NCI-H146 treated with DMSO at 0.1 percent for 48 hours (cell line): ENCODE measurements around the gene STX8.

Experiments used
- DNase-seq: peaks from one replicate; lab custom pipeline; 2025; ENCODE audit not compliant: unreplicated experiment; lab: John Stamatoyannopoulos, UW

Gene STX8

DNA sequence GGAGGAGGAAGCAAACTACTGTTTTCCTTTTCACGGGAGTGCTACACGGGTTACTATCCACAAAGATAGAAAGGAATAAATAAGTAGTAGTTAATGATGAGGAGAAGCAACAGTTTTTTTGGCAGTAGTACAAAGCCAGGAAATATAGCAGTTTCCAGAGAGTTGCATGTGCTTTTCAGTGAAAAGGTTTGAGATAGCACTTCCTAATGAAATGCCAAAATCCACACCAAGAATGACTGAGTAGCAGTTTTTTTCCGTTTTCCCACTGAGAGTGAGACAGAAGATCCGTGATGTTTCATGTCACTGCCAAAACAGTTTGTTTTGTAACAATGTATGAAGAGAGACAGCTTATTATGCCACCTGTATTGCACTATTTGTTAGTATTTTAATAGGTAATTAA, 129.1 kb downstream of the STX8 start:
- DNase-seq, result no peak

DNA sequence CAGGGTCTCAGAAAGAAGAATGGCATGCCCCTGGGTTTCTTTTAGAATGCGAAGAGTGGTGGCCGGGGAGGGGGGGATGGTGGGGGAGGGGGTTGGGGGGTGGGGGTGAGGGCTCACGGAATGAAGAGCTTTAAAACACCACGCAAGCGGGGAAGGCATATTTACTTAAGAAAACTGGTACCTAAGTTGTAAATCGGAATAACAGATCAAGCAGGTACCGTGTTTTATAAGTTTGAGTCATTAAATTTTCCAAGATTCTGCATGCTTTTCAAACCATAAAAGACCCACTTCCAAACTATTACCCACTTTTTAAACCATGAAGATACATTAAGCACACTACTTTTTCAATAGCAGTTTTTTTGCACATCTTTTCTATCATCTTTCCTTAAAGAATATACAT, 130.2 kb downstream of the STX8 start:
- no peak for DNase-seq

DNA sequence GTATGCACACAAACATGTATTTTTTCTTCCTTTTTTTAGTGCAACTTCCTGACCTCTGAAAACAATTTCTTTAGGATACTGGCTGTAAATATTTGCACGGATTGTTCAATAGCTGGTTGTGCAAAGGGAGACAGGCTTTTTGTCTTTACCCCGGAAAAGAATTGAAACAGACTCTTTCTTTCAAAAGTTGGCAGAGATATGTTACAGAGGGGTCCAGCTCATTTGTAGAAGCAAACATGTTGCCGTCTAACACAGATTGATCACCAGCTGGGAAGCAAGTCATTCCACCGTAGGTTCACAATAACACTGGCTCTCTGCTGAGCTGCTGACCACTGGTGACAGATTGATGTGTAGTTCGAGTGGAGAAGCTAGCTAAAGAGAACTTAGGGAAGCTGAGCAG, 130.9 kb downstream of the STX8 start:
- no peak for DNase-seq

DNA sequence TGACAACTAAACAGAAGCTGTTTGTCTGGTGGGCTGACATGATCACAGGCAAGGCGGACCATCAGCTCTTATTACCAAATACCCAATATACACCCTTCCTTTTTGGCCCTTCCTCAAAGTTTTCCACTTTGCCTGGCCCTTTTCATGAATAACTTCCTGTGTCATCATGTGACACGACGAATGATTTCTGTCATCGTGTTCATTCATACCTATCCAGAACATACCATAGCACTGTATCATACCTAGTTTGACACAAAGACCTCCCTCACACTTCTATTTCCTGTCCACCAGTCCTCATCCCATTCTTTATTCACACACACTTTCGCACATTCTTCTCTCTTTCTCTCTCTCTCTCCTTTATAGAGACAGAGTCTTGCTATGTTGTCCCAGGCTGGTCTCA, 131.8 kb downstream of the STX8 start:
- DNase-seq, result no peak

DNA sequence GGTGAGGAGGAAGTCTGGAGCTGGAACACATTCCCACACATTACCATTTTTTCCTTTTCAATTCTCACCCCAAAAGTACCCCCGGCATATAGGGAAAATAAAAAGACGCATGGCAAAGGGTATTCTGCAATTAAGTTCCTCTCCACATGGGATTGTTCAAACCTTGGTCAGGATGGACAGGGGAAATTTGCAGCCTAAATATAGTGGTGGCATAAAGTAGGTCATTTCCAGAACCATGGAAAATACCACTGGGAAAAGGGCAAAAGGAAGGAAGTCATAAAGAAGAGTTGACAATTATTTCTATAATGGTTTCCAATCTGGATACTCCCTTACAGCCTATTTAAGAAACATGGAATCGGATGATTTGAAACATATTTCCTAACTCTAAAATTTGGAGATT, 135.8 kb downstream of the STX8 start:
- DNase-seq, result no peak

DNA sequence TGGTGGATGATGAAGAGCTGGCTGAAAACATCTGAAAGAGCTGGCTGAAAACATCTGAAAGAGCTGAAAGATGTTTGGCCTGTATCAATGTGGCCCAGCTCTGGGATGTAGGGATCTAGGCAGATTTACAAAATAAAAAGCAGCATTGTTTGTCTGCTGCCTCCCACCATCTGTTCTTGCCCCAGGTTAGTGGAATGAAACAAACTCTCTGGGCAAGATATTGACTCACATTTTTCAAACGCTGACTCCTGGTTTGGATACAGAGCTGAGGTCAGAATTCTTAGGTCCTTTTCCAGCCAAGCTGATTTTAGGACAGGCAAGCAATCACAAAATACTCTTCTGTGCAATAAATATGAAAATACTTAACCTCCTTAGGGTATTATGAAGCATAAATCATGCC, 139.0 kb downstream of the STX8 start:
- no peak for DNase-seq

DNA sequence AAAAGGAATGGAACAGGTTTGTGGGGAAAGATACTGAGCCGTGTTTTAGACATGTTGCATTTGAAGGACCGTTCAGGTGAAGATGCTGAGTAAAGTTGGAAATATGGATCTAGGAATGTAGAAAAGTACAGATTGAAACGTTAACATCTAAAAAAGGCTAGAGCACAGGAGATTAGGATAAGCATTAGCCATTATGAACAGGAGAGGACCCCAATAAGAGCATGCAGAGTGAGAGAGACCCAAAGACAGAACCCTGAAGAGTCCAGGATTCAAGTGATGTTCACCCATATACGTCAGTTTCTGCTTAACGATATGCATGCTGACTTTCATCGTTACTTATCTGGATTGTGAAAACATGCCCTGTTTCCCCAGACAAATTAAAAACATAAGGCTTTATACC, 140.5 kb downstream of the STX8 start:
- no peak for DNase-seq

DNA sequence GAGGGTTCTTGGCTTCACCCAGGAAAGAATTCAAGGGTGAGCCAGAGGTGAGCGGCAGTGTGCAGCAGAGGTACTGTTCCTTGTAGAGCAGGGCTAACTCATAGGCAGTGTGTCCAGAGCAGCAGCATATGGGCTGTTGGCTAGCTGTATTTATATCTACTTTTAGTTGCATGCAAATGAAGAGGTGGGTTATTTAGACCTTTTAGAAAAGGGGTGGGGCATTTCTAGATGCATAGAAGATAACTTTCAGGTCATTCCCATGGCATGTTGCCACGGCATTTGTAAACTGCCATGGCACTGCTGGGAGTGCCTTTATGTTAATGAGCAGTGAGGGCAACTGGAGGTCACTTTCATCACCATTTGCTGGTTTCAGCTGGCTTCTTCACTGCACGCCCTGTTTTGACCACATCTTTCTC, 141.0 kb downstream of the STX8 start:
- no peak for DNase-seq

DNA sequence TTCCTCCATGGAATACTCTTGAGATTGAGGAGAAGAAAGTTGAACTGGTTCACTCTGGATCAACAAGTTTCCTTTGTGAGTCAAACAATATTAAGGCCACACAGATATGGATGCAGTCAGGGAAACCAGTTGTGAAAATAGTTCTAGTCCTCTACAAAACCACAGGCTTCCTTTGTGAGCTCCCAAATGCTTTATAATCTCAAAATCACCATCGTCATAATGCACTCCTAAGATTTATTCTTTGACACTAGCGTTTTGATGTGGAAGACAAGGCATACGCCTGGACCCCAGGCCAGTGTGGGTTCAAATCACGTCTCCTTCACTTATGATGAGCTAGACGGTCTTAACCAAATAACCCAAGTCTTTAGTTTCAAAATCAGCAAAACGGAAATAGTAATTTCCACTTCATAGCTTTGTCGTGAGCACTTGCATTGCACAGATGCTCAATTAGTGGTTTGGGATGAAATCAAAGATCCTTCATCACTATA, 142.6 kb downstream of the STX8 start:
- no peak for DNase-seq

DNA sequence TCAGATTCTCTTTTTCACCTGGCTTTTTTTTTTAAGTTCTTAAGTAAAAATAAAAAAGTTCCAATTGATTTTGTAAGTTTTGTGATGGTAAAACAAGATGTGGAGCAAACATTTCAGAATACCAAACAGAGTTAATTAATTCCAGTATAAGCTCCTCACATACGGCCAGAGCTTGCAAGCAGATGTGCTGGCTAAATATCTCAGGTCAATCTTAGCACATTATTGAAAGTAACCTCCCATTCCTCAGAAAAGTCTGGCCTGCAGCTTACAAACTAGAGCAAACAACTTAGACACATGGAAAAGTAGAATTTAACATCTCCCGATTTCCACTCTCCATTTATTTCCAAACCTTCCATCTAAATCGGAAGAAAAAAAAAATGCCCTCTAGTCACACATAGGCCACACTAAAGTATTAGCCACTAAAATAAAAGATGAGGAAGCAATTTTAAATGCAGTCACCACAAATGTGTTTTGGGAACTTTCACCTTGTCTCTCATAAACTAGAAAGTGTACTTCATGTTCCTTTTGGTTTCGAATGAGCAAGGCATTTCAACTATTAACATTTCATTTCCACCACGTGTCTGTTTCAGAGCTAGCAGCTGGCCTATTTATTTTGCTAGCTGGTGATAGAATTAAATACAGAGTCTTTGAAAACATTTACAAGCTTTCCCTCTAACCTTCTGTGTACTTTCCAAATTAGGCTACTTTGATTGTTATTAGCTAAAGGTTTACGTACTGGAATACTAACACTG, 143.3 kb downstream of the STX8 start:
- DNase-seq, result no peak

DNA sequence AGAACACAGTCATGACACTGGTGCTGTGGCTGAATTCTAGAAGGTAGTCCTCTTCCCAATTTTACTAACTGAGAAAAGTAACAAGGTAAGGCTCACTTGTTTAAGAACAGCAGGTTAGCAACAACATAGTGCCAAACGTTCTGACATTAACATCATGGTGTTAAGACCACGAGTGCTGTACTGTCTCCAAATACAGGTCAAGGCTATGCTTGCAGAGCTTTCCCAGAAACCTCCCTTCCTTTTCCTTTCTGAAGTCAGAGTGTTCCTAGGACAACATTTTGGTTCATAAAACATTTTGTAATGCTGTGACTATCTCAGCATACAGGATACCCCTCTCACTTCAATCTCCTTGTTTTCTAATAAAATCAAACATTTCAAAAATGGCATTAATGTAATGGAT, 144.0 kb downstream of the STX8 start:
- no peak for DNase-seq

DNA sequence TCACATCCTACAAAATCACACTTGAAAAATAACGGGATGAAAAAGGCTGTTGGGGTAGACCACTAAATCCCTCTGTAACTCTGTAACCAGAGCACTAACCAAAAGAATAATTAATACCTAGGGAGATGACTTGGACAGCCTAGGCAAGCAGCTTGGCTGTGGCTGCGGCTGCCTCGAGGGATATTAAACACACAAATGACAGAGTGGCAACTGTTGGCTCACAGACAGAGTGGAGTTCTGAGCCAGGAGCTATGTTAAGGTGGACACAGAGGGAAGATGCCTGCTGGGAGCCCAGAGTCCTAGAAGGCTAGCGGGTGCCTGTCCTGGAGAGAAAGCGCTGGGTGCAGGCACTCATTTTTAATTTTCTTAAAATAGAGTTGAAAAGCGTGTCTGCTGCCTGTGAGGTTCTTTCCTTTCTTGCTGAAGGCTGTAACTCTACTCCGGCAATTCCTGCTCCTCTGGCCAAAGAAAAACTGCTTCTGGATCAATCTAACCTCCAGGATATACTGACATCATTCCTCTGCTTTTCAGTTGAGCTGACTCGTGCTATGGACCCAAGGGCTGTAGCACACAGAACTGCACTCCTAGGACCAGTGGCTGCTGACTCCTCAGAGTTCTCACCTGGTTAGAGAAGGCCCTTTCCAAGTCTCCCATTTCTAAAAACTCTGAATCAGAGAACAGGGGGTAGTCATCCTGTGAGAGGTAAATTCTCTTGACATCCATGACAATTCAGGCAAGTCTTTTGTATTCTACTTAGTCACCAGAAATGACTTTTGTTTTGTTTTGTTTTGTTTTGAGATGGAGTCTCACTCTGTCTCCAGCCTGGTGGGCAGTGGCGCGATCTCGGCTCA, 147.9 kb downstream of the STX8 start:
- no peak for DNase-seq

DNA sequence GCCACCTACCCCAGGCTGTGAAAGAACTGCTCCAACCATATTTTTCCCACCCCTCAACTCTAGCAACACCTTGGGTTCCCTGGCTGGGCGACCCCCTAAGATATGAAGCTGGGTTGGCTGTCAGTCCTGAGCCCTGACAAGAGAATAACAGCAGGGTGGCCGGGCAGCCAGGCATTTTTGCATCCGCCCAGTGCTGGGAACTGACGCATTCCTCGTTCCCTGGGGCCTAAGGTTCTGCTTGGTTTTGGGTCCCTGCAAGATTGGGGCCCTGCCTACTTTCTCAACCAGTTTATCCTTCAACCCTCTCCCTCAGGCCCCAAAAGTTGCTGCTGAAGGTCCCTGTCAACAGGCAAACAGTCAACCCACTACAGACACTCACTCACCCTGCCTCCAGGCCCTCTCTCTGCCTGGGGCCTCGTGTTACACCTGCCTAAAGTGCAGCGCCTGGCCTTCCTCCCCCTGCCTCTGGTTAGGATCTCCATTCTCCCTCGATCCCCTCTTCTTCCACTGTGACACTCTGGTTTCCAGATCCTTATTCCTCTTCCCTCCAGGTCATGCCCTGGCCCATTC, 151.5 kb downstream of the STX8 start:
- no peak for DNase-seq

DNA sequence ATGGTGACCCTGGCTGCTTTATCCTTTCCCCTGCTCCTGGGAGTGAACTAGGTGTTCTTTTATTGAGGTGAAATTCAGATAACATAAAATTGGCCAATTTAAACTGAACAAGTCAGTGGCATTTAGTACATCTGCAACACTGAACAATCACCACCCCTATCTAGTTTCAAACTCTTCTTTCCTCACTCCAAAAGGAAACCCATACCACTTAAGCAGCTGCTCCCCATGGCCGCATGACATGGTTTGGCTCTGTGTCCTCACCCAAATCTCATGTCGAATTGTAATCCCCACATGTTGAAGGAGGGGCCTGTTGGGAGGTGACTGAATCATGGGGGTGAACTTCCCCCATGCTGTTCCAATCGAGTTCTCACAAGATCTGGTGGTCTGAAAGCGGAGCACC, 154.1 kb downstream of the STX8 start:
- DNase-seq, result no peak

DNA sequence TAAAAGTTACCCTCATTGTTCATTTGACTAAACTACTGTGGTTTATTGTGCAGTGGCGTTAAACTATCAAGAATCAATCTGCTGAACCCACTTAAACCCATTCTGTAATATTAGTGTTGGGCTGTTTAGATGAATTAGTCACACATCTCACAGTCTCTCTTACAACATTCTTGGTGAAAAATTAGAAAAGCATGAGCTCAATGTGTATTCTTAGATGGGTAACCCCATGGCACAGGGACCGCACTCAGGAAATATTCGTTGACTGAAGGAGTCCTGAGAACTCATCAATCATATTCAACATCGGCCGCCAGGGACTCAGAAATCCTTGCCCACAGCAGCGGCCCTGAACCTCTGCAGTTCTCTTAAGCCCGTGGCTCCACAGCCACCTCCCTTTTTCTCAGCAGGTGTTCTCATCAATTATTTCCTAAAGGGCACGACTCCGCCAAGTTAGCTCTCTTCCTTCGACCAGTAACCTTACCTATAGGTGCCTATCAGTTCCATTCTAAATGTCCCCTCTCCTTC, 155.6 kb downstream of the STX8 start:
- no peak for DNase-seq

DNA sequence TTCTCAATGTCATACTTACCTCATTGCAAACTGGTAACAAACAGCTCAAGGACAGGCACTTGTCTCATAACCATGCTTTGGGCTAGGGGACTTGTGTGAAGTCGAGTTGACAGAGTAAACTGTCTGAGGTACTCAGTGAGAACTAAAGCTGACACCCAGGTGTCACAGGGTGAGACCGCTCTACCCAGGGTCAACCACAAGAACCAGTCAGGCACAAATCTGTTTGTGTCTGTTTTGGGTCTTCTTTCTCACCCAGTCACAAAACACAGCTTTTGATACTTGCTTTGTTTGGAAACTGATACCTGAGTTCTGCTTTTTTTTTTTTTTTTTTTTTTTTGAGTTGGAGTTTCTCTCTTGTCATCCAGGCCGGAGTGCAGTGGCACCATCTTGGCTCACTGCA, 161.1 kb downstream of the STX8 start:
- DNase-seq, result no peak

DNA sequence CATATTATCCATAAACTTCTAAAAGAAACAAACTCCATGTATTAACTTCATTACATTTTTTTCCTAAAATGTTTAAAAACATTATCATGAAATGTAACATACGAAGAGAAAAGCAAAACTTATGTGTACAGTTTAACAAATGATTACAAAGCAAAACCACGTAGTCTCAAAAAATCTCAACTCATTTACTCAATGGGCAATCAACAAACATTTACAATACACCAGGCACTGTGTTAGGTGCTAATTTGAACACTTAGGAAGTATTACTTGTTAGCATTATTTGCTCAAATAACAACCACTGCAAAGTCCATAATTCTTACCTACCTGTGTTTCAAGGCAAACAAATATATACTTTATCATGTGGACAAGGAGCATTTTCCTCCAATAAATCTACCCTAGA, 164.9 kb downstream of the STX8 start:
- DNase-seq, result no peak

DNA sequence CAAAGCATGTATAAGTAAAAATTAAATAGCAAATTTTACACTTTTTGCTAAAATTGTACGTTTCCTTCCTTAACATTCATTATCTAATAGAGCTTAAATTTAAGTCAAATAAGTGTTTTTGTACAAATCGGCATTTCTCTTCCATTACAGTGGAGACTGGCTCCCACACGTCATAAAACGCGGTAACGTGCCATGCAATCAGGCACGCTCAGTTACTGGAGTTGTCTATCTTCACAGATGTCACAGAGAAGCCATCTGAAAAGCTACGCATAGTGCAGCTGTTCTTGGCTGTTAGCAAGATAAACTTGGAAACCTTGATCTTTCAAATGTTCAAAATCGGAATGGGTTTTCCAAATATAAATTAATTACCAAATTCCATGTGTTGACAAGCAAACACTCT, 165.3 kb downstream of the STX8 start:
- DNase-seq, result no peak

DNA sequence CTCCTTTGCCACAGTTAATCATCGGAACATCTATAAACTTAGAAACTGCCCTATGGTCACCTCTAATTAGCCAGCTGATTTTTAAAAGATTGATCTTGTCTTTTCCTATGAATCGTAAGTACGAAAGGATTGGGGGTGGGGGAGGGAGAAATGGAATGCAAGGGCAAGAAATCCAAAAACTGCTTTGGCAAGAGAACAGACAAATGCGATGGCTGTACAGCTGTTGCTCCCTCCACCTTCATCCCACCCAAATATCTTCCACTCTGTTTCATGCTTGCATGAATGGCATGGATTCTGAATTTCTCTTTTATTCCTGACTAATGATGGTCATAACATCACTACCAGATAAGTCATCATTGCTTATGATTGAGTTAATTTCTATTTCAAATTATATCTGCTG, 165.7 kb downstream of the STX8 start:
- no peak for DNase-seq

DNA sequence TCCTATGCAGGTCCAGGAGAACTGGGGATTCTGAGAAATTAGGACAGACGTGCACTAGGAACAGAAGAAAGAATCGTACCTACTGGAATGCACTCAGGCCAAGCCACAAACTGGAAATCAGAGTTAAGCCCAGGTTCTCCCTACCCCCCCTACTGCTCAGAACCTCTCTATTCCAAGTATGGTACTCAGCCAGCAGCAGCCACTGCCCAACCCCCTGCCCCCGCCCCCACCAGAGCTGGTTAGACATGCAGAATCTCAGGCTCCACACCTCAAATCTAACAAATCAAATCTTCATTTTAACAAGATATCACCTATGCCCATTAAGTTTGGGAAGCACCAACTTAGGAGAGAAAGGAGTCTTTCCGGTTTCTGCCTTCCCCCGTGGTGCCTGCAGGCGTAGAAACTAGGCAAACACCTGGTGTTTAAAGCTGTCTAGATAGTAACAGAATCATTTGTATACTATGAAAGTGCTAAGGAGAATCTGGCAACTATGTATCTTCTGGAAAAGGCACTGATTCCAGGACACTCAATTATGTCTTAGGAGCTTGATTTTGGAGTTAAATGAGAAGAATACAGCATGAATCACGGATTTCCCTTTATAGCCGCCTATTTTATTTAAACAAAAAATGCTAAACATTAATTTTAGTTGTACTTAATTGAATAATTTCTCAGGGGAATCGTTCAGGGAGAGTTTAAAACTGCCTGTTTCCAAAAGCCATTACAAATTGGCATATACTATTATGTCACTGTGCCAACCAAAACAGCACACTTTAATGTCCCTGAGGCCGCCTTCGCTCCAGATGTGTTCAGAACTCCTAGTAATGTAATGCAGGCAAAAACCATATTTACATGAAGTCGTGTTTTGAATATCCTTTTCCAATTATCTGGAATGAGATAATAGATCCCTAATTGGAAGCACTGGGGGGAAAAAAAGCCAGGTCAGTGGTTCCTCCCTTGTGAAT, 166.5 kb downstream of the STX8 start:
- no peak for DNase-seq

DNA sequence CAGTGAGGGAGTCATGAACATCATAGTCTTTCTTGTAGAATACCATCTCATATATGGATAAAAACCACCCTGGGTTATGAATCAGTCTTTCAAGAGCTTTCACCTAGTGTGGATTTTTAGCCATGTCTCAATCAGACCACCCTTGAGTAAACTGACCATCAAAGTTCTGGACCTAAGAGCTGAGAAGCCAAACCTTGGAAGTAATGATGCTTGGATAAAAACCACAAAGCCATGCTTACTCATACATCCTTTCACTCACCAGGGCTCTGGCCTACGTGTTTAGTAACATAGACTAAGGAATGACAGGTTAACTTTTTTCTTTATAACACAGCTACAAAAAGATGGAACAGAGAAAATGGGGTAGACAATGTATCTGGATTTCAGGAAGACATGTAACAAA, 167.2 kb downstream of the STX8 start:
- no peak for DNase-seq
